Keratinocyte (primary cell): ENCODE measurements around the gene MGP. TPM values are rescaled to one million over a fixed set of nuclear protein-coding genes. Genes with fewer than 3 reads are reported as not detected.

Experiments used
- DNase-seq: peaks from one replicate; pipeline ENCODE4 v3.0.0-alpha.2; 2011; ENCODE audit warnings: low read depth, missing footprints, low spot score
- FAIRE-seq: peaks from 2 replicates; lab custom pipeline; 2011; peaks lifted over from hg19 to GRCh38; lab: Jason Lieb, UNC
- H2AFZ ChIP-seq: 2 replicates; pipeline ENCODE4 v1.6.0; 2012; ENCODE audit warnings: low read length, control low read depth, inconsistent platforms; ENCODE audit not compliant: control insufficient read depth
- H3K27ac ChIP-seq: 2 replicates; pipeline ENCODE4 v1.5.1; 2011; ENCODE audit warnings: low read length; ENCODE audit not compliant: control insufficient read depth, insufficient read depth
- H3K27me3 ChIP-seq: 3 replicates; pipeline ENCODE4 v1.6.0; 2011; ENCODE audit warnings: low read length; ENCODE audit not compliant: control insufficient read depth, insufficient read depth; ENCODE audit errors: extremely low read depth
- H3K36me3 ChIP-seq, 2 experiments: 2 replicates in 1 of 2; 3 replicates in 1 of 2; pipeline ENCODE4 v1.5.1; 2011; ENCODE audit warnings: low read length in 2 of 2, mild to moderate bottlenecking in 1 of 2; ENCODE audit not compliant: control insufficient read depth in 2 of 2, insufficient read depth in 2 of 2; ENCODE audit errors: extremely low read depth in 1 of 2
- H3K4me1 ChIP-seq: 3 replicates; pipeline ENCODE4 v1.5.1; 2011; ENCODE audit warnings: low read length; ENCODE audit not compliant: control insufficient read depth, insufficient read depth; ENCODE audit errors: extremely low read depth
- H3K4me2 ChIP-seq: 3 replicates; pipeline ENCODE4 v1.6.0; 2011; ENCODE audit warnings: low read depth, low read length; ENCODE audit not compliant: control insufficient read depth, insufficient read depth; ENCODE audit errors: extremely low read depth
- H3K4me3 ChIP-seq, 3 experiments: fragments of 200-600 bp in 1 of 3; sonication (generic) in 1 of 3; 2 replicates in 2 of 3; 3 replicates in 1 of 3; pipeline ENCODE4 v1.5.1; 2011 to 2016; ENCODE audit warnings: low read length in 3 of 3, mild to moderate bottlenecking in 3 of 3, control low read depth in 2 of 3, inconsistent platforms in 1 of 3, low read depth in 1 of 3, mixed read lengths in 1 of 3, mixed run types in 1 of 3, moderate library complexity in 1 of 3; ENCODE audit not compliant: control insufficient read depth in 2 of 3, insufficient read depth in 2 of 3; ENCODE audit errors: extremely low read depth in 1 of 3
- H3K79me2 ChIP-seq: 2 replicates; pipeline ENCODE4 v1.6.0; 2012; ENCODE audit warnings: low read length; ENCODE audit not compliant: control insufficient read depth, insufficient read depth
- H3K9ac ChIP-seq: 3 replicates; pipeline ENCODE4 v1.6.0; 2011; ENCODE audit warnings: low read length; ENCODE audit not compliant: control insufficient read depth, insufficient read depth; ENCODE audit errors: extremely low read depth
- H3K9me1 ChIP-seq: 3 replicates; pipeline ENCODE4 v1.6.0; 2011; ENCODE audit warnings: low read length; ENCODE audit not compliant: control insufficient read depth, insufficient read depth; ENCODE audit errors: extremely low read depth
- H3K9me3 ChIP-seq: 2 replicates; pipeline ENCODE4 v1.5.1; 2012; ENCODE audit warnings: low read depth, low read length; ENCODE audit not compliant: control insufficient read depth
- H4K20me1 ChIP-seq: 3 replicates; pipeline ENCODE4 v1.6.0; 2011; ENCODE audit warnings: low read length; ENCODE audit not compliant: control insufficient read depth, insufficient read depth; ENCODE audit errors: extremely low read depth
- CTCF ChIP-seq, 3 experiments: IDR thresholded peaks in 1 of 3; conservative IDR thresholded peaks in 1 of 3; optimal IDR thresholded peaks in 1 of 3; 2 replicates in 2 of 3; 3 replicates in 1 of 3; pipeline versions ENCODE3 to v1.5.1; 2011; ENCODE audit warnings: low read length in 3 of 3, mild to moderate bottlenecking in 3 of 3, moderate library complexity in 2 of 3, control low read depth in 1 of 3, inconsistent platforms in 1 of 3; ENCODE audit not compliant: insufficient read depth in 2 of 3; ENCODE audit errors: extremely low read depth in 1 of 3
- EZH2 ChIP-seq: IDR thresholded peaks from one replicate; pipeline ENCODE4 v1.6.1; 2012; ENCODE audit warnings: inconsistent platforms, mild to moderate bottlenecking, low read length, moderate library complexity
- dilution Hi-C: fragments of 300-500 bp; cut with MboI; formaldehyde crosslinking; loops from one replicate; pipeline ENCODE4 v1.7.0; 2020; ENCODE audit warnings: low sequenced_read_pairs; ENCODE audit not compliant: extremely low pct_ligation_motif_present
- polyA plus RNA-seq, 5 experiments: library from polyadenylated mRNA; depleted of rRNA in 3 of 5; stranded (reverse) in 3 of 5; stranded (forward) in 1 of 5; unstranded in 1 of 5; fragments of >200 nt; gene quantifications; 1 replicate in 1 of 5; 2 replicates in 3 of 5; 3 replicates in 1 of 5; pipeline versions ENCODE4 v1.2.1 to v1.2.3, GENCODE V29; 2011 to 2012; ENCODE audit warnings: missing spikeins in 2 of 5, low read depth in 1 of 5, low replicate concordance in 1 of 5

MGP gene
- polyA plus RNA-seq, 1 donor (not counting 4 experiments of a cell fraction or from before 2014, with no cell fraction given), result 0.24 TPM

GRCh38 chr12:14839262-14839661 is 46.4 kb downstream of the MGP start:
- no peak for DNase-seq
- no peak overlapping the region for H3K4me2 ChIP-seq
- H3K4me1 ChIP-seq, result peaks cover 23% of the 10 kb centered on the region
- no peaks in the 10 kb centered on the region for H4K20me1 ChIP-seq
- TF ChIP-seq CTCF (optimal IDR thresholded peaks at IDR 0.05 in 1 of 3, IDR thresholded peaks at IDR 0.05 in 1 of 3, conservative IDR thresholded peaks at IDR 0.05 in 1 of 3; ENCODE audit: extremely low read depth in 1 of 3, insufficient read depth in 2 of 3, low read length in 3 of 3), result no peak
- no peak for TF ChIP-seq EZH2
- H3K9me3 ChIP-seq, result no peaks in the 10 kb centered on the region
- no peak for FAIRE-seq
- H3K27me3 ChIP-seq, result no peaks in the 10 kb centered on the region
- H2AFZ ChIP-seq, result no peak overlapping the region
- H3K9ac ChIP-seq, result no peak overlapping the region
- dilution Hi-C loops, result no loop called here
- no peaks in the 10 kb centered on the region for H3K9me1 ChIP-seq
- no peak overlapping the region for H3K27ac ChIP-seq
- no peak overlapping the region for H3K4me3 ChIP-seq
- H3K79me2 ChIP-seq, result no peaks in the 10 kb centered on the region
- no peaks in the 10 kb centered on the region for H3K36me3 ChIP-seq

GRCh38 chr12:14836336-14837210 is 49.1 kb downstream of the MGP start:
- no peaks in the 10 kb centered on the region for H3K9me1 ChIP-seq
- no peak for DNase-seq

More at GRCh38 chr12:14836336-14837210, 49.1 kb downstream of the MGP start:
- peaks cover 14% of the 10 kb centered on the region for H3K4me1 ChIP-seq
- H2AFZ ChIP-seq, result peak overlapping the region; percentile 30
- no peaks in the 10 kb centered on the region for H3K27me3 ChIP-seq
- TF ChIP-seq EZH2, result no peak
- TF ChIP-seq CTCF (optimal IDR thresholded peaks at IDR 0.05 in 1 of 3, IDR thresholded peaks at IDR 0.05 in 1 of 3, conservative IDR thresholded peaks at IDR 0.05 in 1 of 3; ENCODE audit: extremely low read depth in 1 of 3, insufficient read depth in 2 of 3, low read length in 3 of 3), result no peak
- no peaks in the 10 kb centered on the region for H3K36me3 ChIP-seq
- no peaks in the 10 kb centered on the region for H4K20me1 ChIP-seq
- dilution Hi-C loops, result no loop called here
- H3K9ac ChIP-seq, result no peak overlapping the region
- H3K4me3 ChIP-seq, result no peak overlapping the region
- H3K9me3 ChIP-seq, result no peaks in the 10 kb centered on the region
- H3K4me2 ChIP-seq, result peak overlapping the region; percentile 75
- no peaks in the 10 kb centered on the region for H3K79me2 ChIP-seq
- peak; percentile 93 for FAIRE-seq
- peak overlapping the region; percentile 65 for H3K27ac ChIP-seq
